Pons (tissue), 1 donor: Measurements from ENCODE around the gene MEAK7.

Experiments used
- DNase-seq: peaks from one replicate; pipeline ENCODE4 v3.0.0-alpha.2; 2016; ENCODE audit warnings: low spot score

The MEAK7 gene

DNA sequence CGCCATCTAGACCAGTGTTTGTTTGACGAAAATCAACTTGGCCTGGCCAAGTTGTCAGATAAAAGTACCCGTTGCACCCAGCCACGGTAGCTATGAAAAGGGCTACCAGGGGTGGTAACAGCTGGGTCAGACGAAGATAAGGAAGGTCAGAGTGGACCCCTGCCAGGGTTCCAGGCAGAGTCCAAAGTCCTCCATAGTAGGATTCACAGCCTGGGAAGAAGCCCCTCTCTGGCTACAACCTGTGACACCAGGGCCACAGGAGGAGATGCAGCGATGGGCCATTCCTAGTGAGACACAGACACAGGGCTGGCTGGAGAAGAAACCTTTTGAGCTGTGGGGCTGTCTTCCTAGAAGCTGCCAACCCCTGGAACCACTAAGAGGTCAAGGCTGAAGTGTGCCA lies 39.3 kb downstream of the MEAK7 start:
- DNase-seq, result no peak

GRCh38 chr16:84464116-84464515 lies 40.3 kb downstream of the MEAK7 start:
- no peak for DNase-seq

- no peak for DNase-seq
These were observed 41.2 kb downstream of the MEAK7 start for GRCh38 chr16:84463221-84463620.

- no peak for DNase-seq
These were observed 41.9 kb downstream of the MEAK7 start for GRCh38 chr16:84462296-84463210.

DNA sequence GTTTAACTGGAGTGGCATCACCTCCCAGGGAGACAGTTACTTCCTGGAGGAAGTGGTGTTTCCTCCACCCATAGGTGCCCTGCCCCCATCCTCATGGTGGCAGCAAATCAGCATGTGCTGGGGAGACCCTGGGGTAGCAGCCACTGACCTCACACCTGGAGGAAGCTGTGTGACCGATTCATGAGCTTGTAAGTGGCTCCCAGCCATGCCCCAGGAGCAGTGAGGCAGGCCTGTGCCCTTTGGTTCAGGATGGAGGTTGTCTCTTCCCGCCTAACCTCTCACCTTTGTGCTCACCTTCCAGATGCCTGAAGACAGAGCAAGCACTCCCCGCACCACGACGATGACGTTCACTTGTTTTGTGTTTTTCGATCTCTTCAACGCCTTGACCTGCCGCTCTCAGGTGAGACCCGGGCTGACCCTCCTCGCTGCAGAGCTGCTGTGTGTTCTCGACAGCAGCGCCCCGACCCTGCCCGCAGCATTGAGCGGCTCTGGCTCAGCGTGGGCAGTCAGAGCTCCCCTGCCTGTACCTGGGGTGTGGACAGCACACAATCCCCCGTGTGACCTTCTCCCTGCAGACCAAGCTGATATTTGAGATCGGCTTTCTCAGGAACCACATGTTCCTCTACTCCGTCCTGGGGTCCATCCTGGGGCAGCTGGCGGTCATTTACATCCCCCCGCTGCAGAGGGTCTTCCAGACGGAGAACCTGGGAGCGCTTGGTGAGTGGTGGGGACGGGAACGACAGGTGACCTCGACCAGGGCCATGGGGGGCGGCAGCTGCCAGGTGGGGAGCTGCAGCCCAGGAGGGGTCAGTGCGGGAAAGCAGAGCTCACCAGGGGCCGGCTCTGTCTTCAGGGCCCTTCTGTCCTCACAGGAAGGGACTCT lies 42.8 kb downstream of the MEAK7 start:
- no peak for DNase-seq

GRCh38 chr16:84461029-84461412 lies 43.4 kb downstream of the MEAK7 start:
- DNase-seq, result no peak

DNA sequence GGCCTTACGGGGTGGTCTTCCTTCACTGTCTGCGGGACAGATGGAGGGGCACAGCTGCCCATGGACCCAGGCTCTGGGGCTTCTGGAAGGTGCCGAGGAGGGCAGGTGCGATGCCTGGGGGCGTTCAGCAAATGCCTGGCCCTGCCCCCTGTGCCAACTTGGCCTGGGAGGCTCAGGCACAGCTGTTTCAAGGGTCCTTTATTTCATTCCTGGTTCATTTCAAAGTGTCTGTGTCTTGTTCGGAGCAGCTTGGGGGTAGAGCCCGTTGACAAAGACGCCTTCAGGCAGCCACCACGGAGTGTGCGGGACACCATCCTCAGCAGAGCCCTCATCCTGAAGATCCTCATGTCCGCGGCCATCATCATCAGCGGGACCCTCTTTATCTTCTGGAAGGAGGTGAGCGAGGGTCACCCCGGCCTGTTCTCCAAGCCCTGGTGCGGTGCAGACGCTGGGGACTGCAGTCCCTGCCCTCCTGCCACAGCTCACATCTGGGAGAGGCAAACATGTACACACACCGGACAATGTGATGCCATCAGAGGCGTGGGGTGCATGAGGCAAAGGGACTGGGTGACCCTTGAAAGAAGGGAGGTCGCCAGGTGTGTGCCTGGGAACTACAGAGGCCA lies 43.9 kb downstream of the MEAK7 start:
- DNase-seq, result no peak

- no peak for DNase-seq
These were observed 44.5 kb downstream of the MEAK7 start for GRCh38 chr16:84459941-84460405.

DNA sequence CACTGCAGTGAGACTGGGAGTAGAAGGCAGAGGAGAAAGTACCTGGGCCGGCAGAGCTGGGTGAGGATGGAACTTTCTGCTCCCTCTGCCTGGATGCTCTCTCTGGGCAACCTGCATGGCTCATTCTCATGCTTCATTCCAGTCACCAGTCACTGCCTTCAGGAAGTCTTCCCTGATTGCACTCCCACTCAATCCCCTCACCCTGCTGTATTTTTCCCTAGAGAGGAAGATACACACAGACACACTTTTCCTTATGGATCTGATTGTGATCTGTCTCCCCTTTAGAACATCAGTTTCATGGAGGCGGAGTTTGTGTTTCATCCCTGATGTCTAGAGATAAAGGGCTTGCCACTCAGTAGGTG lies 44.9 kb downstream of the MEAK7 start:
- no peak for DNase-seq

DNA sequence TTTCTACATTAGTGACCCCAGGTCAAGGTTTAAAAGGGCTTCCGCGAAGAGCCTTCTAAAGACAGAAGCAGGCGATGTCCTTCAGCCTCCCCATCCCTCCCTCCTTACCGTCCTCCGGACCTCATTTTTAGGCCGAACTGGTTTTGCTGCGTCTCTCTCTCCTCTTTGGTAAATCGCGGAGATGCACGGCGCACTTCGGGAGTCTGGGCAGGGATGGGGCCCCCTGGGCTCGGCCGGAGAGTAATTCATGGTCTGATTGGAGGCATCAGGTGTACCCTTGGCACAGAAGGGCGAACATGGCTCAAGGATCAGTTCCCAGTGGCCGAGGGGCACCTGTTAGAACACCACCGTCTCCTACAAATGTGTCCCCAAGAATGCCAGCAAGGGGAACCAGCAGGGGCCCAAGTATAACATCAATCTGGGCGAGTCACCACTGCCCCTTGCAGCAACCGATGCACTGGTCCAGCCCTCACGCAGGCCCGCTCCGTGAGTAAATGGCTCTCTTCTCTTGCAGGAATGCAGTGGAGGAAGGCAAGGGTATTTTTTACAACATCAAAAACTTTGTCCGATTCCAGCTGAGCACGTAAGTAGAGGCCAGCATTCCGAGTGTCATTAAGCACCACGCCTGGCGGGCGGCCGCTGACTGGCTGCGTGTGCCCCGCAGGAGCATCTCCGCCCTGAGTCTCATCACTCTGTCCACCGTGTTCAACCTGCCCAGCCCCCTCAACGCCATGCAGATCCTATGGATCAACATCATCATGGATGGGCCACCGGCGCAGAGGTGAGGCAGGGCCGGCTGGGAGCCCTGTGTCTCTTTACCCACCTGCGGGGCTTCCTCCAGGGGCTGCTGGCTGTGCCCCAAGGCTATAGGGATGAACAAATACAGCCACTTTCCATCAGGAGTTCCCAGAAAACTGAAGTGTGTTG lies 45.6 kb downstream of the MEAK7 start:
- no peak for DNase-seq

DNA sequence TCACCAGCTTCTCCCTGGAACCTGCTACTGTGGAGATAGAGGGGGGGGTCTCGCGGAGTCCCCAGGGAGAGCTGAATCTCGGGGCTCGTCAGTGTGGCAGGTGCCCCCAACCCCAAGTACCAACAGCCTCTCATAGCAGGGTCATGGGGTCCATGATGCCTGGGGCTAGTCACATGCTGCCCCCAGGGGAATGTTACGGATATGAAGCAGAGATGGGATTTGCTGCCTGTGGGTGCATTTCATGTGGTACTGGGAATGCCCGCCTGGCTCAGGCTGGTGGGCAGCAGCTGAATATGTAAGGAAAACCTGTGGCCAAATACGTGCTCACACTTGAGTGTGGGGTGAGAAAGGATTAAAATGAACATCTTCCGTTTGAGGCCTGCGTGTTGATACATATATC lies 49.4 kb downstream of the MEAK7 start:
- DNase-seq, result no peak
